Measurements from ENCODE around the gene IL12RB2. TPM values are rescaled to one million over a fixed set of nuclear protein-coding genes. Genes with fewer than 3 reads are reported as not detected.

Gene IL12RB2
- total RNA-seq, 1 donor from 2014 or later = not detected

Other genes starting within 250 kb of the IL12RB2 start
- gene C1orf141, start 172.9 kb upstream of the IL12RB2 start, total RNA-seq = 0.31 TPM in 1 of 2 replicates, not detected in the other
- gene IL23R, start 141.4 kb upstream of the IL12RB2 start, total RNA-seq = not detected in 2 replicates
- 265 and 268 TPM in 2 replicates for gene SERBP1, start 122.5 kb downstream of the IL12RB2 start, total RNA-seq

Measured in progenitor cell of endocrine pancreas (in vitro differentiated cells).